Limb (tissue), 2 donors: ENCODE measurements around the gene L3MBTL4.

Source experiments
- DNase-seq, 2 donors: peaks; one replicate each; pipeline ENCODE4 v3.0.0-alpha.2; 2016; ENCODE audit errors: extremely low spot score in 2 of 2

L3MBTL4 gene

GRCh38 chr18:6044319-6044718, 370.4 kb downstream of the L3MBTL4 start:
- no peak for DNase-seq

DNA sequence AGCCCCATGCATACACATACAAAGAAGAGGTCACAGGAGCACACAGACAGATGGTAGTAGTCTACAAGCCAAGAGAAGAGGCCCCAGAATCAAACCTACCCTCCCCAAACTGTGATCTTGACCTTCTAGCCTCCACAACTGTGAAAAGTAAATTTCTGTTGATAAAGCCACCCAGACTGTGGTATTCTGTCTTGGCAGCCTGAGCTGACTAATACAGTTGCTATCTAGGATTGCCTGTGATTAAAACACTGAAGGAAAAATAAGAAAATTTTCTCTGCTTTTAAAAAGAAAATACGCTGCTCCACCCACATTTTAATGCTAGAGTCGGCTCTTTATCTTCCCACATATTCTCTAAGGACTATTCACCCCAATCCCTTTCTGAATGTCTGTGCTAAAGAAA, 375.7 kb downstream of the L3MBTL4 start:
- DNase-seq = no peak

DNA sequence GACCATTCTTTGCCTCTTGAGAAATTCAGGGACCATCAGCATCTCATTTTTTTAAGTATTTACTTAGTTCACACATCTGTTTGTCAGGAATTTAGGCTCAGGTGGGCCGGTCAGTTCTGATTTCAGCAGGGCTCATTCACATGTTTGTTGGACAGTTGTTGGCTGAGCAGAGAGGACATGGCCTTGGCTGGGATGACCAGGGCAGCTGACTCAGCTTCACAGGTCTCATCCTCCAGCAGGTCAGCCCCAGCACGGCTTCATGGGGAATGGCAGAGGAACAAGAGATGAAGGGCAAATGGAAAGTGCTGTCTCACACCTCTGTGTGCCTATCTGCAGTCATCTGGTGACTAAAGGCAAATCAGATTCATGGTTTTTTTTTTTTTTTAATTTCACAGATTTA, 383.3 kb downstream of the L3MBTL4 start:
- no peak for DNase-seq

- no peak for DNase-seq
These were observed 383.7 kb downstream of the L3MBTL4 start for GRCh38 chr18:6031002-6031401.

DNA sequence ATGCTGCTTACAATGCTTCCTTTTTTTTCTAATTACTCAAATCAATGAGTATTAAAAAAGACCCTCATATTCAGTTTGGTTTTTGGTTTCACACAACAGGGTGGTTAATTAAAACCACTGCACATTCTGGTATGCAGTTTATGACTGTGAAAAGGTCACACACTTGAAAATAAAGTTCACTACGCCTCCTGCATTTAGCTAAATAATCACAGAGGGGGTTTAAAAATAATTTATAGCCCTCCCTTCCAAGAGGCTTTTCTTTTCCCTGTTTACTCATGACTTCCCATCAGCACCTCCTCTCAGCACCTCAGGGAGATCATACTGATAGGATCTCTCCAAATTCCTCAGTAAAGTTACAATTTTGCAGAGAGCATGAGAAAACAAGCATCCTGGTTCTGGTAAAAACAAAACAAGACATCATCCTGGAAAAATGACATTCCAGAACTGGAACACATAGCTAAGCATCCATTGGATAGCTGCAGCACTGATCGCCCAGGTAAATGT, 389.9 kb downstream of the L3MBTL4 start:
- DNase-seq = no peak

DNA sequence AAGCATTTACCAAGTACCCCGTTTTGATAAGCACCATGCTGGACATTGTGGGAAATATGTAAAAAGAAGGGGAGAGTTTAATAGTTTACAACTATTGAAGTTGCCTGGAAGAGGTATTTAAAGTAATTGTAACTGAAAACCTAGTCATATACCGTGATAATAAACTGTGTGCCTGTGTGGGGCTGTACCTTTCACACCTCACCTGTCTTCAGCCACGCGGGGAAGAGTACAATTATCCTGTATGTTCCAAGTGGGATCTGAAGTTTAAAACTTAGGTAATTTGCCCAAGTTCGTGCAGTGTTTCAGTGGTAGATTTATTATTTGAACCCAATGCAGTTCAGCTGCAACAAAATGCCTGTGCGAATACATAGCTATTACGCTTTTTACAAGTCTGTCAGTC, 391.2 kb downstream of the L3MBTL4 start:
- DNase-seq = no peak

- no peak for DNase-seq
These were observed 391.9 kb downstream of the L3MBTL4 start for GRCh38 chr18:6022845-6023244.

- DNase-seq = no peak
These were observed 392.7 kb downstream of the L3MBTL4 start for GRCh38 chr18:6022074-6022444.

DNA sequence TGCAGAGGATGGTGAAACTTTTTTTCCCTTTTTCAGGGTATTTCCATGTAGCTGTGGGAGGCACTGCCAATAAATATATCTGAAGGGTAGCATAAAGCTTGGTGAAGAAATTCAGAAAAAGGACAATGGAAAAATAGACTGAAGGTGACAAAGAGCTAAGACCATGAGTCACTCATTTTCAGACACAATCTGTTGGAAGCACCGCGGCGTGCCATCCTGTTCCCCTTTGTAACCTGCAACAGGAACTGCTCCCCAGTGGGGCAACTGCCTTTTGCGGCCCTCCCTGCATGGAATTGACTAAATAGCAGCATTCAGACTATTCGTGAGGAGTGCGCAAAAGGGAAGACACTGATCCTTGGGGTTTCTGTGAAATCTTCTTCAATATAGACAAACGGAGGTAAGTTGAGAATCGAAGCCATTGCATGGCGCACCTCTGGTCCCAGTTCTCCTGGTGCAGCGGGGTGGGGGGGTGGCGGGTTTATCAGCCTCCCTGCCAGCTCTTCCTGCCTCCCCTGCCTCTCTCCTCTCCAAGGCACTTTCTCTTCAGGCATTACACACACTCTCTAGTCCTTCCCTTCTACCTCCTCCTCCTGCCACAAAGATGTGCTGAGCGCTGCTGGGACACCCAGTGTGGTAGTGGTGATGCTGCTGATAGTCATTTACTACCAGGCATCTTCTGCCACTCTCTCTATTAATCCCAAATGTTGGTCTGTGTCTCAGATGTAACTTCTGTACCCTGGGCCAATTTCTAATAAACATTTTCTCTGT, 393.2 kb downstream of the L3MBTL4 start:
- no peak for DNase-seq

- DNase-seq = no peak
These were observed 396.0 kb downstream of the L3MBTL4 start for GRCh38 chr18:6018671-6019070.

DNA sequence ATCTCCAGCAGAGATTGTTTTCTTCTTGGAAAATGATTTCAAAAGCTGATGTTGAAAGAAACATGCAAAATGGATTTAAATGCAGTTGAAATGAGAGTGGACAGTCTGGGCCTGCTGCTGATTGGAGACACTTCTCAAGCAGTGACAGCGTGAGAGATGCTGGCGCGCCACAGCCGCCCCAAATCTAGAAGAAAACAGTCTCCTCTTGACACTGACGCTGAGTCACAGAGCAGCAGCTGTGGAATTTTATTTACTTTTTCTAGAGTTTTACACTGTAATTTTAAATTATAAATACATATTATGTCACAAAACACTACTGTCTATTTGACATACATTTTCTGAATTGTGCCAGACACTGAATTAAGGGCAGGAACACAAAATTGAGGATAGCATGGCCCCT, 397.5 kb downstream of the L3MBTL4 start:
- DNase-seq = no peak

- DNase-seq = no peak
These were observed 399.3 kb downstream of the L3MBTL4 start for GRCh38 chr18:6015364-6015763.

DNA sequence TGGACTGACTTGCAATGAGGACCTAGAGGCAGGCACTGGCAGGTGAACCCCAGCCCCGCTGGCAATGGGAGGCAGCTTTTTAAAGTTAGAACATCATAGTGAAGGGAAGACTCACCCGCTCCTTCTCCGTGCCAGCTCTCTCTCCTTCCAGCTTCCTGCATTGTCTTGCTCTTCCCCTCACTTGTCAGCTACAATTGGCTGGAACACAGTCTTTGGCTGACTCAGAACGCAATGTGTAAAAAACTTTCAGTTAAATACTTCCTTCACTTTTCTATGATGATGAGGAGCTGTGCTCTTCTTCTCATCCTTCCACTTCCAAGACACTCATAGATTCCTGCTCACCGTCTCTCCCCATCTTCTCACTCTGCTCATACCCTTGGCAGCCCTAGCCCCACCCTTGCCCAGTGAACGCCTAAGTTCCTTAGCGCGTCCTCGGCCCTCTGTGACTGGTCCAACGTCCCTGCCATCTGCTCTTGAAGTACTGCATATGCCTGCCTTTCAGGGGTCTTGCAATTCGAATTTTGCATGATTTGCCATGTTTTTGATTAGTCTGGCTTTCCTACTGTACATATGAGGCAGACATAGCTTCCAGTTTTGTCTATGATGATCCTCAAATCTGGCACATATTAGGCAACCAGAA, 401.4 kb downstream of the L3MBTL4 start:
- no peak for DNase-seq

- DNase-seq = no peak
These were observed 403.8 kb downstream of the L3MBTL4 start for GRCh38 chr18:6010921-6011320.

- DNase-seq = no peak
These were observed 404.4 kb downstream of the L3MBTL4 start for GRCh38 chr18:6010284-6010683.

GRCh38 chr18:6009756-6010155, 405.0 kb downstream of the L3MBTL4 start:
- DNase-seq = no peak

DNA sequence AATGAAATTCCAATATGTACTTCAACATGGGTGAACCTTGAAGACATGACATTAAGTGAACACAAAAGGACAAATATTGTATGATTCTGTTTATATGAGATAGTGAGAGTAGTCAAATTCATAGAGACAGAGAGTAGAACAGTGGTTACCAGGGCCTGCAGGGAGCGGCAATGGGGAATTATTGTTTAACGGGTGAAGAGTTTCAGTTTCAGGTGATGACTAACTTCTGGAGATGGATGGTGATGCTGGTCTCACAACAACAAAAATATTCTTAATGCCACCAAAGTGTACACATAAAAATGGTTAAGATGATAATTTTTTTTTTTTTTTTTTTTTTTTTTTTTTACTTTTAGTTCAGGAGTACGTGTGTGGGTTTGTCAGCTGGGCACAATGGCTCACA, 410.0 kb downstream of the L3MBTL4 start:
- DNase-seq = no peak

GRCh38 chr18:6004119-6004518, 410.6 kb downstream of the L3MBTL4 start:
- no peak for DNase-seq

DNA sequence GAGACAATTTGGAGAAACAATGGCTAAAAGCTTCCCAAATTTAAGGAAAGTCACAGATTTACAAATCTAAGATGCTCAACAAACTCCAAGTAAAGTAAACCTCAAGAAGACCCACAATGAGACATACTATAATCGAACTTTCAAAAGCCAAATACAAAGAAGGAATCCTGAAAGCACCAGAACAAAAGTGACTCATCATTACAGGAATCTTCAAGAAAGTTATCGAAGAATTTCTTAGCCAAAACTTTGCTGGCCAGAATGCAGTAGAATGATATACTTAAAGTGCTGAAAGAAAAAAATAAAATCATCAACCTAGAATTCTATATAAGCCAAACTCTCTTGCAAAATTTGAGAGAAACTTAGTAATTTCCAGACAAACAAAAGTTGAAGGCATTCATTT, 412.8 kb downstream of the L3MBTL4 start:
- DNase-seq = no peak

GRCh38 chr18:5998907-5999306, 415.8 kb downstream of the L3MBTL4 start:
- no peak for DNase-seq

- no peak for DNase-seq
These were observed 416.4 kb downstream of the L3MBTL4 start for GRCh38 chr18:5998166-5998881.

GRCh38 chr18:5997361-5997760, 417.4 kb downstream of the L3MBTL4 start:
- DNase-seq = no peak
